H1 (cell line): ENCODE measurements around the gene ATP10D. TPM values are rescaled to one million over a fixed set of nuclear protein-coding genes. Genes with fewer than 3 reads are reported as not detected.

Experiments used
- BACH1 ChIP-seq: IDR thresholded peaks from 2 replicates; pipeline ENCODE4 v1.6.1; 2012; ENCODE audit warnings: low read length, improper control_type of control experiment
- CBX5 ChIP-seq: fragments of 300-800, 300-1000 bp; sonication (generic); IDR thresholded peaks from 2 replicates; pipeline ENCODE4 v1.7.1; 2016; ENCODE audit warnings: antibody characterized with exemption, low read length, low read depth
- CREB1 ChIP-seq: IDR thresholded peaks from 2 replicates; pipeline ENCODE4 v1.6.1; 2012; ENCODE audit warnings: inconsistent platforms
- CTBP2 ChIP-seq: IDR thresholded peaks from 2 replicates; pipeline ENCODE4 v1.7.0; 2011; ENCODE audit warnings: borderline replicate concordance, mild to moderate bottlenecking, moderate library complexity, mixed read lengths, low read length; ENCODE audit not compliant: insufficient read depth, insufficient read length
- POLR2A ChIP-seq, 2 experiments: IDR thresholded peaks; 1 replicate in 1 of 2; 2 replicates in 1 of 2; pipeline ENCODE4 v1.6.1; 2011; ENCODE audit warnings: low read depth in 2 of 2, low read length in 2 of 2, mild to moderate bottlenecking in 2 of 2; ENCODE audit errors: control extremely low read depth in 1 of 2
- SAP30 ChIP-seq: fragments of 300-600 bp; sonication (generic); IDR thresholded peaks from 2 replicates; pipeline ENCODE4 v1.7.1; 2012; ENCODE audit warnings: low read length, moderate library complexity, mild to moderate bottlenecking, inconsistent platforms; ENCODE audit not compliant: insufficient read depth, insufficient replicate concordance
- SIRT6 ChIP-seq: IDR thresholded peaks from one replicate; pipeline ENCODE4 v1.7.1; 2012; ENCODE audit warnings: low read length, inconsistent platforms
- SP1 ChIP-seq: IDR thresholded peaks from 2 replicates; pipeline ENCODE4 v1.6.1; 2011; ENCODE audit warnings: low read depth, low read length
- SP4 ChIP-seq: IDR thresholded peaks from 2 replicates; pipeline ENCODE4 v1.6.1; 2012; ENCODE audit warnings: low read length, inconsistent platforms
- polyA plus RNA-seq, 7 experiments: library from polyadenylated mRNA; depleted of rRNA in 3 of 7; stranded (reverse) in 5 of 7; unstranded in 2 of 7; fragments of >200 nt in 5 of 7; fragments of 200-250 nt in 2 of 7; gene quantifications; 1 replicate in 5 of 7; 2 replicates in 1 of 7; 4 replicates in 1 of 7; pipeline versions ENCODE4 v1.2.1 to v1.2.3, GENCODE V29; 2011 to 2013; ENCODE audit warnings: missing spikeins in 2 of 7, mixed read lengths in 2 of 7
- total RNA-seq: library from RNA; stranded (reverse); fragmentation: NEBNext Ultra II Directional; extraction: Animal tissue kit (Norgen Biotek cat#: 25700); gene quantifications from 2 replicates; pipeline ENCODE4 v1.2.1, GENCODE V29; 2021
- TF ChIP-seq, protein P1 (sequence below): IDR thresholded peaks from 2 replicates; pipeline ENCODE4 v1.6.1; 2012; ENCODE audit warnings: inconsistent platforms
- TF ChIP-seq, protein P2 (sequence below): IDR thresholded peaks from 2 replicates; pipeline ENCODE4 v1.6.1; 2011; ENCODE audit warnings: low read depth, mild to moderate bottlenecking, low read length; ENCODE audit not compliant: insufficient read depth

ATP10D gene
- total and polyA plus RNA-seq, 2 of the 8 experiments (the other 6 are each of a cell fraction or from before 2014, with no cell fraction given), result 2.9 to 5.9 TPM

- TF ChIP-seq CBX5 (no peak), CTBP2 (no peak), SP4 (no peak), SAP30 (no peak), POLR2A (IDR thresholded peaks at IDR 0.05; ENCODE audit: control extremely low read depth in 1 of 2, low read depth in 2 of 2, low read length in 2 of 2) (no peak), BACH1 (no peak), SP1 (no peak), SIRT6 (no peak), CREB1 (no peak)
- TF ChIP-seq, protein P1, sequence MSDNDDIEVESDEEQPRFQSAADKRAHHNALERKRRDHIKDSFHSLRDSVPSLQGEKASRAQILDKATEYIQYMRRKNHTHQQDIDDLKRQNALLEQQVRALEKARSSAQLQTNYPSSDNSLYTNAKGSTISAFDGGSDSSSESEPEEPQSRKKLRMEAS, result no peak
- TF ChIP-seq, protein P2, sequence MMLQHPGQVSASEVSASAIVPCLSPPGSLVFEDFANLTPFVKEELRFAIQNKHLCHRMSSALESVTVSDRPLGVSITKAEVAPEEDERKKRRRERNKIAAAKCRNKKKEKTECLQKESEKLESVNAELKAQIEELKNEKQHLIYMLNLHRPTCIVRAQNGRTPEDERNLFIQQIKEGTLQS, result no peak
These were observed 1.3 kb upstream of the ATP10D start (continued) for GRCh38 chr4:47483745-47484144.
